ENCODE data around the gene OAS3.

The OAS3 gene

DNA sequence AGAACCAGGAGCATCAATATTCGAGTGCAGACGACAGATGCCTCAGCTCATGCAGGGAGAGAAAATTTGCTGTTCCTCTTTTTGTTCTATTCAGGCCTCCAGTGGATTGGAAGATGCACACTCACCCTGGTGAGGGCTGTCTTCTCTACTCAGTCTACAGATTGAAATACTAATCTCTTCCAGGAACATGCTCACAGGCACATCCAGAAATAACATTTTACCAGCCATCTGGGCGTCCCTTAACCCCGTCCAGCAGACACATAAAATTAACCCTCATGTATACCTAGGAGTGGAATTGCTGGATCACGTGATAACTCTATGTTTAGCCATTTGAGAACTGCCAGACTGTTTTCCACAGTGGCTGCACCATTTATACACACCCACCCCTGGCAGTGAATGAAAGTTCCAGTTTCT, 35.6 kb downstream of the OAS3 start:
- H3K36me3 ChIP-seq (ENCODE audit: insufficient read depth): no peaks in the 10 kb centered on the region
- H3K27ac ChIP-seq: no peak overlapping the region
- H3K9ac ChIP-seq: no peak overlapping the region
- H4K20me1 ChIP-seq (ENCODE audit: insufficient read depth): no peaks in the 10 kb centered on the region
- no peaks in the 10 kb centered on the region for H3K79me2 ChIP-seq (ENCODE audit: insufficient read depth, low read depth)
- TF ChIP-seq, protein P1, sequence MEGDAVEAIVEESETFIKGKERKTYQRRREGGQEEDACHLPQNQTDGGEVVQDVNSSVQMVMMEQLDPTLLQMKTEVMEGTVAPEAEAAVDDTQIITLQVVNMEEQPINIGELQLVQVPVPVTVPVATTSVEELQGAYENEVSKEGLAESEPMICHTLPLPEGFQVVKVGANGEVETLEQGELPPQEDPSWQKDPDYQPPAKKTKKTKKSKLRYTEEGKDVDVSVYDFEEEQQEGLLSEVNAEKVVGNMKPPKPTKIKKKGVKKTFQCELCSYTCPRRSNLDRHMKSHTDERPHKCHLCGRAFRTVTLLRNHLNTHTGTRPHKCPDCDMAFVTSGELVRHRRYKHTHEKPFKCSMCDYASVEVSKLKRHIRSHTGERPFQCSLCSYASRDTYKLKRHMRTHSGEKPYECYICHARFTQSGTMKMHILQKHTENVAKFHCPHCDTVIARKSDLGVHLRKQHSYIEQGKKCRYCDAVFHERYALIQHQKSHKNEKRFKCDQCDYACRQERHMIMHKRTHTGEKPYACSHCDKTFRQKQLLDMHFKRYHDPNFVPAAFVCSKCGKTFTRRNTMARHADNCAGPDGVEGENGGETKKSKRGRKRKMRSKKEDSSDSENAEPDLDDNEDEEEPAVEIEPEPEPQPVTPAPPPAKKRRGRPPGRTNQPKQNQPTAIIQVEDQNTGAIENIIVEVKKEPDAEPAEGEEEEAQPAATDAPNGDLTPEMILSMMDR (conservative IDR thresholded peaks at IDR 0.05; ENCODE audit: low read depth, low read length): no peak
- no peak overlapping the region for H3K4me3 ChIP-seq (IDR thresholded peaks at IDR 0.05; ENCODE audit: insufficient read depth, low read depth, low read length)
- no peaks in the 10 kb centered on the region for H3K27me3 ChIP-seq (ENCODE audit: insufficient read depth, low read depth)
- H3K4me1 ChIP-seq (ENCODE audit: low read depth, poor library complexity, severe bottlenecking): peaks cover 18% of the 10 kb centered on the region
- H3K4me2 ChIP-seq: no peak overlapping the region
- no peak overlapping the region for H2AFZ ChIP-seq (ENCODE audit: low read depth)

DNA sequence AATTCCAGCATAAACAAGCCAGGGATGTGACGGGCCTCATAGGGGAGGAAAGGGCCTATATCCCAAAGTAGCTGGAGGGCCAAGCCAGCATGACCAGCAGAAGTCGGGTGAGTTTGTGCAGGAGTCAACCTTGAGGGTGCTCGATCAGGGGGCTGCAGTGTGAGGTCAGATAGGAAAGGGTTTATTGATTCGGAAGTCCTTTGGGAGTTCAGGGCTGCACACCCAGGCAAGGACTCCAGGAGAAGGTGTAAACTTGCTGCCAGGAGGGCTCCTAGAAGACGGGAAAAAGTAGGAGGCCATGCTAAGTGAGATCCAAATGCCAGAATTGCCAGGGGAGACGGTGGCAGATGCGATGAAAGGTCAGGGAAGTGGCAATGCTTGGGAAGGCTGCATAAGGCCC, 36.6 kb downstream of the OAS3 start:
- no peaks in the 10 kb centered on the region for H3K27me3 ChIP-seq (ENCODE audit: insufficient read depth, low read depth)
- TF ChIP-seq, protein P1 (conservative IDR thresholded peaks at IDR 0.05; ENCODE audit: low read depth, low read length): no peak
- H3K4me2 ChIP-seq: no peak overlapping the region
- no peaks in the 10 kb centered on the region for H3K36me3 ChIP-seq (ENCODE audit: insufficient read depth)
- no peak overlapping the region for H3K4me3 ChIP-seq (IDR thresholded peaks at IDR 0.05; ENCODE audit: insufficient read depth, low read depth, low read length)
- no peak overlapping the region for H2AFZ ChIP-seq (ENCODE audit: low read depth)
- H3K27ac ChIP-seq: no peak overlapping the region
- peaks cover 20% of the 10 kb centered on the region for H3K4me1 ChIP-seq (ENCODE audit: low read depth, poor library complexity, severe bottlenecking)
- no peak overlapping the region for H3K9ac ChIP-seq
- no peaks in the 10 kb centered on the region for H3K79me2 ChIP-seq (ENCODE audit: insufficient read depth, low read depth)
- H4K20me1 ChIP-seq (ENCODE audit: insufficient read depth): no peaks in the 10 kb centered on the region

DNA sequence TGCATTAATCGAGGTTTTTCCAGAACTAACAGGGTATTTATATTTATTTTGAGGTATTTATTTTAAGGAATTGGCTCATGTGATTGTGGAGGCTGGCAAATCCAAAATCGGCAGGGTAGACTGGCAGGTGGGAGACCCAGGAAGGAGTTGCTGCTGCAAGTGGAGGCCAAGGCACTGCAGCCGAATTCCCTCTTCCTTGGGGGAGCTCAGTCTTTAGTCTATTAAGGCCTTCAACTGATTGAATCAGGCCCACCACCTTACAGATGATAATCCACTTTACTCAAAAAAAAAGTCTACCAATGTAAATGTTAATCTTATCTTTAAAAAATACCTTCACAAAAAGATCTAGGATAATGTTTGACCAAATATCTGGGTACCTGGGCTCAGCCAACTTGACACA, 38.9 kb downstream of the OAS3 start:
- Histone ChIP-seq H3K36me3 (ENCODE audit: insufficient read depth) (no peaks in the 10 kb centered on the region), H3K79me2 (ENCODE audit: insufficient read depth, low read depth) (no peaks in the 10 kb centered on the region), H3K4me2 (peak overlapping the region; percentile 84; the same call in 1 of the 2 replicates), H3K9ac (no peak overlapping the region; the same call in 1 of the 2 replicates), H3K27me3 (ENCODE audit: insufficient read depth, low read depth) (no peaks in the 10 kb centered on the region), H2AFZ (ENCODE audit: low read depth) (peak overlapping the region; percentile 88), H3K4me1 (ENCODE audit: low read depth, poor library complexity, severe bottlenecking) (peaks cover 20% of the 10 kb centered on the region), H4K20me1 (ENCODE audit: insufficient read depth) (no peaks in the 10 kb centered on the region), H3K4me3 (IDR thresholded peaks at IDR 0.05; ENCODE audit: insufficient read depth, low read depth, low read length) (no peak overlapping the region), H3K27ac (no peak overlapping the region; the same call in 1 of the 2 replicates)
- TF ChIP-seq, protein P1 (conservative IDR thresholded peaks at IDR 0.05; ENCODE audit: low read depth, low read length): no peak

DNA sequence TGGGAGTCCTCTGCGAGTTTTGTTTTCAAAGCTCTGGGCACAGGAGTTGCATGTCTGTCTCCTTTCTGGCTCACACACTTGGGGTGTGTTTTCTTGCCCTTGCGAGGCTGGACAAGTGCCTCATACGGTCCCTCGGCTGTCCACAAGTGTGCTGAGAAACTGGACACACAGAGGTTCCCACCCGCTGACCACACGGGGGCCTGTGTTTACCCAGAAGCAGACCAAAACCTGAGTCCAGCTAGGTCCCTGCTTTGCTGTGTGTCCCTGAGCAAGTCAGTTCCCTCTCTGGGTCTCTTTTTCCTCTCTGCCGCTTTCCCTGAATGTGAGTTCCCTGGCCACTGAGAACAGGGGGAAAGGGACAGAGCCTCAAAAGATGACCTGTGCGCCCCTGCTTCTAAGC, 39.4 kb downstream of the OAS3 start:
- Histone ChIP-seq H2AFZ (ENCODE audit: low read depth) (peak overlapping the region; percentile 88), H3K4me2 (peak overlapping the region; percentile 84; the same call in 1 of the 2 replicates), H3K79me2 (ENCODE audit: insufficient read depth, low read depth) (no peaks in the 10 kb centered on the region), H3K27ac (peak overlapping the region; percentile 67), H3K36me3 (ENCODE audit: insufficient read depth) (no peaks in the 10 kb centered on the region), H3K4me3 (IDR thresholded peaks at IDR 0.05; ENCODE audit: insufficient read depth, low read depth, low read length) (no peak overlapping the region), H4K20me1 (ENCODE audit: insufficient read depth) (no peaks in the 10 kb centered on the region), H3K9ac (peak overlapping the region; percentile 52; the same call in 1 of the 2 replicates), H3K4me1 (ENCODE audit: low read depth, poor library complexity, severe bottlenecking) (peaks cover 20% of the 10 kb centered on the region), H3K27me3 (ENCODE audit: insufficient read depth, low read depth) (no peaks in the 10 kb centered on the region)
- TF ChIP-seq, protein P1 (conservative IDR thresholded peaks at IDR 0.05; ENCODE audit: low read depth, low read length): no peak

Measured in KMS-11 (cell line).